ENCODE results near the gene CLIC6.

GRCh38 chr21:34766862-34767261, 98.1 kb downstream of the CLIC6 start:
- TF ChIP-seq ZNF655 (CRISPR knock-in tag; IDR thresholded peaks at IDR 0.05): no peak
- TF ChIP-seq RFX5 (IDR thresholded peaks at IDR 0.05; ENCODE audit: low read depth, low read length): no peak
- no peak for TF ChIP-seq MAX (CRISPR knock-in tag; IDR thresholded peaks at IDR 0.05)
- no peak for TF ChIP-seq NCOR1 (IDR thresholded peaks at IDR 0.05)
- TF ChIP-seq UBTF (IDR thresholded peaks at IDR 0.05; ENCODE audit: borderline replicate concordance in 1 of 2, low read depth in 2 of 2, low read length in 2 of 2): no peak
- no peak for TF ChIP-seq IRF2 (CRISPR knock-in tag; IDR thresholded peaks at IDR 0.05)
- TF ChIP-seq THRA (IDR thresholded peaks at IDR 0.05): no peak
- TF ChIP-seq EP300 (IDR thresholded peaks at IDR 0.05; ENCODE audit: low read length): no peak
- no peak for TF ChIP-seq ZNF324 (CRISPR knock-in tag; IDR thresholded peaks at IDR 0.05)
- no peak for TF ChIP-seq RBM17 (IDR thresholded peaks at IDR 0.05; ENCODE audit: borderline replicate concordance, low read depth, low read length)
- no peak for TF ChIP-seq TAF1 (IDR thresholded peaks at IDR 0.05; ENCODE audit: control insufficient read depth, extremely low read depth, insufficient read depth, low read length, severe bottlenecking)
